AG04449 (cell line): Measurements from ENCODE around the gene FERMT2.

Experiments
- CTCF ChIA-PET: fragments of 350-600 bp; formaldehyde crosslinking; extraction: SDS; loops from one replicate; lab custom pipeline; 2021; ENCODE audit warnings: antibody characterized with exemption; lab: Yijun Ruan, JAX
- POLR2A ChIA-PET: fragments of 400-600, 350-600 bp; formaldehyde crosslinking; extraction: SDS; loops from one replicate; lab custom pipeline; 2020; ENCODE audit warnings: antibody characterized with exemption, inconsistent platforms; lab: Yijun Ruan, JAX
- DNase-seq: peaks from one replicate; pipeline ENCODE4 v3.0.0-alpha.2; 2010; ENCODE audit warnings: low read depth, low spot score
- H3K4me3 ChIP-seq: 2 replicates; pipeline ENCODE4 v1.5.1; 2011; ENCODE audit warnings: low read depth, mild to moderate bottlenecking, control low read depth, low read length
- CTCF ChIP-seq: IDR thresholded peaks from one replicate; pipeline ENCODE4 v1.5.1; 2011; ENCODE audit warnings: mild to moderate bottlenecking, moderate library complexity, low read length, control low read depth, inconsistent platforms; ENCODE audit not compliant: insufficient read depth; ENCODE audit errors: missing control alignments

The FERMT2 gene

GRCh38 chr14:52950898-52951680, at the start of gene FERMT2:
FERMT2 (minus strand) TSS chr14:52951050; CDS start chr14:52950568, 482 bp downstream.
- ChIA-PET POLR2A (interaction anchor here (0.6 to 1.2 kb wide), 8 partner anchors 9 to 202 kb away, joined by 3 to 5 read pairs (median 4); partner anchors contain the start of gene DDHD1), CTCF (interaction anchor here (1.0 to 3.9 kb wide), 8 partner anchors 8 to 126 kb away, joined by 3 to 31 read pairs (median 4); no protein-coding TSS in a partner anchor)
- DNase-seq: no peak
- TF ChIP-seq CTCF: no peak
- peak within 1 kb of the TSS; percentile 99 for H3K4me3 ChIP-seq

- TF ChIP-seq CTCF: no peak
- ChIA-PET CTCF (interaction anchor here (1.1 to 1.8 kb wide), 2 partner anchors 9 to 37 kb away, joined by 3 to 6 read pairs; no protein-coding TSS in a partner anchor), POLR2A (no interaction called here)
- no peak overlapping the region for H3K4me3 ChIP-seq
- peak; percentile 45 for DNase-seq
Measured at GRCh38 chr14:52998376-52999015, 47.6 kb upstream of the FERMT2 start.

- CTCF ChIA-PET: interaction anchor here (0.6 to 1.8 kb wide), 3 partner anchors 22 to 35 kb away, joined by 3 to 6 read pairs (median 5); no protein-coding TSS in a partner anchor
- POLR2A ChIA-PET: no interaction called here
- TF ChIP-seq CTCF: no peak
- no peak overlapping the region for H3K4me3 ChIP-seq
- DNase-seq: no peak
Measured at GRCh38 chr14:52996493-52996892, 45.6 kb upstream of the FERMT2 start.

- POLR2A ChIA-PET: no interaction called here
- DNase-seq: no peak
- TF ChIP-seq CTCF: no peak
- H3K4me3 ChIP-seq: no peak overlapping the region
- CTCF ChIA-PET: interaction anchor here (1.2 kb wide), 1 partner anchor 35 kb away, joined by 5 read pairs; no protein-coding TSS in a partner anchor
Measured at GRCh38 chr14:52995998-52996397, 45.1 kb upstream of the FERMT2 start.

GRCh38 chr14:52992236-52992870, 41.5 kb upstream of the FERMT2 start:
- H3K4me3 ChIP-seq: no peak overlapping the region
- CTCF ChIA-PET: interaction anchor here (1.2 kb wide), 1 partner anchor 64 kb away, joined by 4 read pairs; no protein-coding TSS in a partner anchor
- no peak for TF ChIP-seq CTCF
- DNase-seq: no peak
- POLR2A ChIA-PET: no interaction called here

- CTCF ChIA-PET: interaction anchor here (0.7 to 0.8 kb wide), 2 partner anchors 15 to 27 kb away, joined by 3 read pairs; no protein-coding TSS in a partner anchor
- TF ChIP-seq CTCF: no peak
- no peak overlapping the region for H3K4me3 ChIP-seq
- POLR2A ChIA-PET: no interaction called here
- DNase-seq: no peak
Measured at GRCh38 chr14:52988139-52988538, 37.3 kb upstream of the FERMT2 start.
